ENCODE results near the gene CRIP3. TPM values are rescaled to one million over a fixed set of nuclear protein-coding genes. Genes with fewer than 3 reads are reported as not detected.

Gene CRIP3
- total RNA-seq, 4 donors from 2014 or later: not detected

- Histone ChIP-seq H3K4me3 (no peak overlapping the region), H3K9me3 (no peaks in the 10 kb centered on the region), H3K27me3 (no peaks in the 10 kb centered on the region), H3K4me1 (peaks cover under 1 to 6% (median 5%) of the 10 kb centered on the region in 4 donors), H3K36me3 (peaks cover 0 to 10% (median 0%) of the 10 kb centered on the region in 4 donors), H3K27ac (replicated peaks in 1 of 4) (no peak overlapping the region)
- DNase-seq (ENCODE audit: extremely low spot score): no peak
- WGBS: 78% methylated on average over 1 of the region's 1 CpG
- intact Hi-C loops (cut with DNase I): no loop called here
- TF ChIP-seq POLR2AphosphoS5 (IDR thresholded peaks at IDR 0.05): no peak
- no peak for TF ChIP-seq CTCF (IDR thresholded peaks at IDR 0.05)
- TF ChIP-seq EP300 (IDR thresholded peaks at IDR 0.05): no peak
These were observed 5.2 kb upstream of the CRIP3 start for GRCh38 chr6:43313813-43314212.

- intact Hi-C loops (cut with DNase I): no loop called here
- Histone ChIP-seq H3K36me3 (no peaks in the 10 kb centered on the region), H3K4me3 (no peak overlapping the region), H3K27me3 (peaks cover 0 to 12% (median 0%) of the 10 kb centered on the region in 4 donors), H3K9me3 (no peaks in the 10 kb centered on the region), H3K4me1 (peaks cover 11 to 17% (median 15%) of the 10 kb centered on the region in 4 donors), H3K27ac (replicated peaks in 1 of 4) (no peak overlapping the region)
- TF ChIP-seq EP300 (IDR thresholded peaks at IDR 0.05): no peak
- TF ChIP-seq POLR2AphosphoS5 (IDR thresholded peaks at IDR 0.05): no peak
- no peak for TF ChIP-seq CTCF (IDR thresholded peaks at IDR 0.05)
- no peak for TF ChIP-seq POLR2A (IDR thresholded peaks at IDR 0.05; ENCODE audit: low read depth)
- DNase-seq (ENCODE audit: extremely low spot score): no peak
- WGBS: 70% methylated on average over 3 of the region's 3 CpGs
These were observed 3.0 kb upstream of the CRIP3 start for GRCh38 chr6:43311666-43312065.

- H3K27me3 ChIP-seq: peaks cover 0 to 18% (median 0%) of the 10 kb centered on the region in 4 donors
- DNase-seq (ENCODE audit: extremely low spot score): no peak
- H3K9me3 ChIP-seq: no peaks in the 10 kb centered on the region
- H3K4me1 ChIP-seq: peaks cover 11 to 17% (median 15%) of the 10 kb centered on the region in 4 donors
- intact Hi-C loops (cut with DNase I): no loop called here
- TF ChIP-seq CTCF (IDR thresholded peaks at IDR 0.05): no peak
- no peak for TF ChIP-seq POLR2A (IDR thresholded peaks at IDR 0.05; ENCODE audit: low read depth)
- no peak for TF ChIP-seq EP300 (IDR thresholded peaks at IDR 0.05)
- TF ChIP-seq POLR2AphosphoS5 (IDR thresholded peaks at IDR 0.05): no peak
- H3K4me3 ChIP-seq: no peak overlapping the region
- no peaks in the 10 kb centered on the region for H3K36me3 ChIP-seq
- no peak overlapping the region for H3K27ac ChIP-seq (replicated peaks in 1 of 4)
These were observed 2.0 kb upstream of the CRIP3 start for GRCh38 chr6:43310624-43311023.

GRCh38 chr6:43310134-43310533 is 1.5 kb upstream of the CRIP3 start:
- DNase-seq (ENCODE audit: extremely low spot score): no peak
- Histone ChIP-seq H3K36me3 (no peaks in the 10 kb centered on the region), H3K4me1 (peaks cover 11 to 17% (median 15%) of the 10 kb centered on the region in 4 donors), H3K27me3 (peaks cover 0 to 18% (median 0%) of the 10 kb centered on the region in 4 donors), H3K4me3 (no peak overlapping the region), H3K27ac (replicated peaks in 1 of 4) (no peak overlapping the region), H3K9me3 (no peaks in the 10 kb centered on the region)
- 97% methylated on average over 2 of the region's 2 CpGs for WGBS
- no peak for TF ChIP-seq EP300 (IDR thresholded peaks at IDR 0.05)
- no peak for TF ChIP-seq POLR2A (IDR thresholded peaks at IDR 0.05; ENCODE audit: low read depth)
- TF ChIP-seq CTCF (IDR thresholded peaks at IDR 0.05): no peak
- TF ChIP-seq POLR2AphosphoS5 (IDR thresholded peaks at IDR 0.05): no peak
- intact Hi-C loops (cut with DNase I): no loop called here

- H3K4me3 ChIP-seq: peak overlapping the region; percentile 46 to 54 (median 52)
- H3K27me3 ChIP-seq: peaks cover 0 to 25% (median 0%) of the 10 kb centered on the region in 4 donors
- no peak overlapping the region for H3K27ac ChIP-seq (replicated peaks in 1 of 4)
- TF ChIP-seq POLR2A (IDR thresholded peaks at IDR 0.05; ENCODE audit: low read depth) (no peak), CTCF (IDR thresholded peaks at IDR 0.05) (no peak), EP300 (IDR thresholded peaks at IDR 0.05) (no peak), POLR2AphosphoS5 (IDR thresholded peaks at IDR 0.05) (no peak)
- WGBS: 34% methylated on average over 9 of the region's 9 CpGs
- DNase-seq (ENCODE audit: extremely low spot score): no peak
- no peaks in the 10 kb centered on the region for H3K9me3 ChIP-seq
- intact Hi-C loops (cut with DNase I): no loop called here
- H3K36me3 ChIP-seq: no peaks in the 10 kb centered on the region
- peaks cover 11 to 17% (median 15%) of the 10 kb centered on the region in 4 donors for H3K4me1 ChIP-seq
These were observed 408 bp upstream of the CRIP3 start for GRCh38 chr6:43308990-43309477.

Measured in esophagus muscularis mucosa (tissue), 4 donors.